Measurements from ENCODE around the gene AVPR2.
A peak's percentile ranks its signal among the peaks of the same experiment; 100 is the strongest.

Gene AVPR2

GRCh38 chrX:153922932-153923857 is 18.7 kb downstream of the AVPR2 start:
- Mint-ChIP-seq H3K4me3 (peak overlapping the region; percentile 90), H3K9me3 (no peaks in the 10 kb centered on the region), H3K4me1 (ENCODE audit: low read depth) (peaks cover 35% of the 10 kb centered on the region), H3K36me3 (ENCODE audit: low read depth) (peaks cover 84% of the 10 kb centered on the region), H3K27ac (peak overlapping the region; percentile 95), H3K27me3 (no peaks in the 10 kb centered on the region)
- intact Hi-C loops (cut with micrococcal nuclease): no loop called here

- Mint-ChIP-seq H3K27me3 (no peaks in the 10 kb centered on the region), H3K9me3 (no peaks in the 10 kb centered on the region), H3K4me1 (ENCODE audit: low read depth) (peaks cover 43% of the 10 kb centered on the region), H3K36me3 (ENCODE audit: low read depth) (peaks cover 75% of the 10 kb centered on the region), H3K4me3 (peak overlapping the region; percentile 90), H3K27ac (peak overlapping the region; percentile 95)
- intact Hi-C loops (cut with micrococcal nuclease): no loop called here
Measured at GRCh38 chrX:153924149-153924861, 19.8 kb downstream of the AVPR2 start.

GRCh38 chrX:153925387-153925738 is 20.9 kb downstream of the AVPR2 start:
- Mint-ChIP-seq H3K9me3 (no peaks in the 10 kb centered on the region), H3K27ac (peak overlapping the region; percentile 95), H3K36me3 (ENCODE audit: low read depth) (peaks cover 75% of the 10 kb centered on the region), H3K4me1 (ENCODE audit: low read depth) (peaks cover 53% of the 10 kb centered on the region), H3K27me3 (no peaks in the 10 kb centered on the region), H3K4me3 (peak overlapping the region; percentile 90)
- intact Hi-C loops (cut with micrococcal nuclease): loop anchor here (1.0 kb wide), 1 partner anchor 131 kb away; the partner anchor contains the start of genes IDH3G and SSR4

DNA sequence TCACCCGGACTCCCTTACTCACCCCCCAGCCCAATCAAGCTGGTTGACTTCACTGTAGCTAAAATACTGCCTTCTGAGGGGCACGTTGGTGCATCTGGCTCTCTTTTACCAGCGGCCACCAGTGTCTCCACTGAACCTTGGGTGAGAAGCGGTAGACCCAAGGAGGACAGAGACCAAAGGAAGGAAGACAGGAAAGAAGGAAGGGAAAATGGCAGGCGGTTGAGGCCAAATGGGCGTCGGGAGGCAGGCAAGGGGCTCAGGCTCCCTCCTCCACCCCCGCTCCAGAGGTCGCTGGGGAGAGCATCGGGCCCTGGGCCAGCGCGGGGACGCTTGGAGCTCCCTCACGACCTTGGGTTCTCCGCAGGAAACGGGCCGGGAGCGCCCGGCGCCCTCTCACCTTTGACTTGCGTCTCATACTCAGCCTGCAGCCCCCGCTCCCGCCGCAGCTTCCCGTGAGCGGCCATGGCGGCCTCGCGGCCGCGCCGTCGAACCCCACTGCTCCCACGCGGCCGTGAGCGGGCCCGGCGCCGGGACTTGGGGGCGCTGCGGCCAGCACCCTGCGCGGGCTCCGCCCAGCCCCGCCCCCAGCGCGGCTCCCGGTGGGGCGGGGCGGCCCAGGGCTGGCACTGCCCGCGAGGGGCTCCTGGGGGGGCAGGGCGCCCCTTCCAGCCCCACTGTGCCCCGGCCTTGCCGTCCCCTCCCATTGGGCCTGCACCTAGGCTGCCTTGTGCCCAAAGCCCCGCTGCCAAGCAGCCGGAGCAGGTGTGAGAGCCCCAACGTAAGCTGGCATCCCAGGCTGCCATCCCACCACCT is 21.5 kb downstream of the AVPR2 start, which contains the start of gene ARHGAP4:
TSS of gene ARHGAP4 (minus strand) at position 526 of the 813 bp plus-strand sequence. CDS start at position 464, 62 bp downstream.
- H3K4me1 Mint-ChIP-seq (ENCODE audit: low read depth): peaks cover 59% of the 10 kb centered on the region
- no peaks in the 10 kb centered on the region for H3K9me3 Mint-ChIP-seq
- intact Hi-C loops (cut with micrococcal nuclease): loop anchor here (1.0 kb wide), 1 partner anchor 132 kb away; the partner anchor contains the start of genes IDH3G and SSR4
- H3K36me3 Mint-ChIP-seq (ENCODE audit: low read depth): peaks cover 75% of the 10 kb centered on the region
- no peaks in the 10 kb centered on the region for H3K27me3 Mint-ChIP-seq
- H3K4me3 Mint-ChIP-seq: peak within 1 kb of the TSS; percentile 90
- peak within 1 kb of the TSS; percentile 95 for H3K27ac Mint-ChIP-seq

- Mint-ChIP-seq H3K36me3 (ENCODE audit: low read depth) (peaks cover 75% of the 10 kb centered on the region), H3K4me3 (peak overlapping the region; percentile 85), H3K9me3 (no peaks in the 10 kb centered on the region), H3K27me3 (no peaks in the 10 kb centered on the region), H3K27ac (peak overlapping the region; percentile 95), H3K4me1 (ENCODE audit: low read depth) (peaks cover 64% of the 10 kb centered on the region)
- intact Hi-C loops (cut with micrococcal nuclease): no loop called here
Measured at GRCh38 chrX:153926552-153926857, 22.0 kb downstream of the AVPR2 start.

DNA sequence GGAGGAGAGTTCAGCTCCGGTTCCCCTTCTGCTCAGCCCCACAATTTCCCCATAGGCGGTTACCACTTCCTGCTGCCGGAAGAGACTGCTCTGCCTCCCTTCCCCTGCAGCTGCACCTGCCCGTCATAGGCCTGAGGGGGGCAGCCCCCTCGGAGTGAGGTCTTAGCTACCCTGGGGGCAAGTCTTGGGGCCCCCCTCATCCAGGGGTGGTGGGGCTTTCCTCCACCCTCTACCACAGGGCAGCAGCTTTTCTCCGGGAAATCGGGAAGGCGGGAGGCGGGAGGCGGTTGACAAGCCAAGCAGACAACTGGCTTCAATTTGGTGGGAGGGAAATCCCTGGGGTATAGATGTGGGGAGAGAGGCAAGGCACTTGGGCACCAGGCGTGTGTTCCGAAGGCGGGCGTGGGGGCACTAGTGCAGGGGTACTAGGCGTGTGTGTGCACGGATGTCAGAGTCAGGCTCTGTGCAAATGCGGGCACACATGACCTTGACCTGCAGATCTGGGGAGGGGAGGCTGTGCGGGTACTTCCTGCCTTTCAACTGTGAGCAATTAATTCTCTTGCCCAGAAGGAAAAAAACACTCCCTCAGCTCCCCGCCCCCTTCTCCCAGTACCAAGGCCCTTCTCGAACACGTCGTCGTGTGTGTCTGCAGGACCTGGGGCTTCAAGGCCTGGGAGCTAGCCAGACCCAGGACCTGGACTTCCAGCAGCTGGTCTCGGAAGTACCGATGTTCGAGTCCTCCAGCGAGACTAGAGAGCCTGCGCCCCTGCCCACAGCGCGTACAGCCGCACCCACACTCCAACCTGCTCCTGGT is 22.6 kb downstream of the AVPR2 start:
- Mint-ChIP-seq H3K27ac (peak overlapping the region; percentile 95), H3K36me3 (ENCODE audit: low read depth) (peaks cover 75% of the 10 kb centered on the region), H3K4me1 (ENCODE audit: low read depth) (peaks cover 64% of the 10 kb centered on the region), H3K27me3 (no peaks in the 10 kb centered on the region), H3K4me3 (peak overlapping the region; percentile 85), H3K9me3 (no peaks in the 10 kb centered on the region)
- intact Hi-C loops (cut with micrococcal nuclease): no loop called here

GRCh38 chrX:153927672-153927921 is 23.1 kb downstream of the AVPR2 start:
- intact Hi-C loops (cut with micrococcal nuclease): no loop called here
- H3K4me1 Mint-ChIP-seq (ENCODE audit: low read depth): peaks cover 59% of the 10 kb centered on the region
- H3K36me3 Mint-ChIP-seq (ENCODE audit: low read depth): peaks cover 75% of the 10 kb centered on the region

GRCh38 chrX:153927922-153928760 is 23.7 kb downstream of the AVPR2 start:
- Mint-ChIP-seq H3K9me3 (no peaks in the 10 kb centered on the region), H3K27me3 (no peaks in the 10 kb centered on the region), H3K4me1 (ENCODE audit: low read depth) (peaks cover 54% of the 10 kb centered on the region), H3K4me3 (peak overlapping the region; percentile 85), H3K36me3 (ENCODE audit: low read depth) (peaks cover 75% of the 10 kb centered on the region), H3K27ac (peak overlapping the region; percentile 95)
- intact Hi-C loops (cut with micrococcal nuclease): no loop called here

More at GRCh38 chrX:153927672-153927921, 23.1 kb downstream of the AVPR2 start:
- Mint-ChIP-seq H3K9me3 (no peaks in the 10 kb centered on the region), H3K4me3 (peak overlapping the region; percentile 85), H3K27me3 (no peaks in the 10 kb centered on the region), H3K27ac (peak overlapping the region; percentile 95)

DNA sequence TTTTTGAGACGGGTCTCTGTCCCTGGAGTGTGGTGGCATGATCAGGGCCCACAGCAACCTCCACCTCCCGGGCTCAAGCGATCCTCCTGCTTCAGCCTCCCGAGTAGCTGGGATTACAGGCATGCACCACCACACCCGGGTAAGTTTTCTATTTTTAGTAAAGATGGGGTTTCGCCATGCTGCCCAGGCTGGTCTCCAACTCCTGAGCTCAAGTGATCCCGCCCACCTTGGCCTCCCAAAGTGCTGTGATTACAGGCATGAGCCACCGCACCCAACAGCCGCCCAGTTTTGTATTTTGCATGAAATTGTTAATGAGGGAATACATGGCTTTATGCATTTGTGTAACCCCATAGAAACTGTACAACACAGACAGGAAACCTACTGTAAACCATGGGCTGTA is 24.4 kb downstream of the AVPR2 start:
- Mint-ChIP-seq H3K9me3 (no peaks in the 10 kb centered on the region), H3K36me3 (ENCODE audit: low read depth) (peaks cover 72% of the 10 kb centered on the region), H3K4me1 (ENCODE audit: low read depth) (peaks cover 50% of the 10 kb centered on the region)

DNA sequence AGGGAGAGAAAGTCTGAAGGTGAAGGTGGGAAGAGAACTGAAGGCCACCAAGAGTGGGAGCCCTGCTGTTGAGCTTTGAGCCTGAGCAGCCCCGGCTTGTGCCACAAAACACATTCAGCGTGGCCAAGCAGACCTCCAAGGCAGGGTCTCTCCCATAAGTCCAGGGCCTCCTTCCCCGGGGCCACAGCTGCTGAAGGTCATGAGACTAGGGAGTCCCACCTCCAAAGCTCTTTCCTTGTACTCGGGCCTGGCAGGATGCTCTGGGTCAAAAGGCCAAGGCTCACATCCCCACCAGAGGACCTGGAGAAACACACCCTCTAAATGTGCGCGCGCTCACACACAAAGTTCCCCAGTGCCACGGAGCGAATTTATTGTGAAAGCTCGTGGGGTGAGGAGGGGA is 25.1 kb downstream of the AVPR2 start:
- intact Hi-C loops (cut with micrococcal nuclease): no loop called here
- Mint-ChIP-seq H3K36me3 (ENCODE audit: low read depth) (peaks cover 70% of the 10 kb centered on the region), H3K27ac (peak overlapping the region; percentile 95), H3K27me3 (no peaks in the 10 kb centered on the region), H3K4me1 (ENCODE audit: low read depth) (peaks cover 51% of the 10 kb centered on the region), H3K4me3 (no peak overlapping the region), H3K9me3 (no peaks in the 10 kb centered on the region)

More for the DNA sequence above, 24.4 kb downstream of the AVPR2 start:
- intact Hi-C loops (cut with micrococcal nuclease): no loop called here
- Mint-ChIP-seq H3K27me3 (no peaks in the 10 kb centered on the region), H3K4me3 (peak overlapping the region; percentile 37), H3K27ac (peak overlapping the region; percentile 95)

DNA sequence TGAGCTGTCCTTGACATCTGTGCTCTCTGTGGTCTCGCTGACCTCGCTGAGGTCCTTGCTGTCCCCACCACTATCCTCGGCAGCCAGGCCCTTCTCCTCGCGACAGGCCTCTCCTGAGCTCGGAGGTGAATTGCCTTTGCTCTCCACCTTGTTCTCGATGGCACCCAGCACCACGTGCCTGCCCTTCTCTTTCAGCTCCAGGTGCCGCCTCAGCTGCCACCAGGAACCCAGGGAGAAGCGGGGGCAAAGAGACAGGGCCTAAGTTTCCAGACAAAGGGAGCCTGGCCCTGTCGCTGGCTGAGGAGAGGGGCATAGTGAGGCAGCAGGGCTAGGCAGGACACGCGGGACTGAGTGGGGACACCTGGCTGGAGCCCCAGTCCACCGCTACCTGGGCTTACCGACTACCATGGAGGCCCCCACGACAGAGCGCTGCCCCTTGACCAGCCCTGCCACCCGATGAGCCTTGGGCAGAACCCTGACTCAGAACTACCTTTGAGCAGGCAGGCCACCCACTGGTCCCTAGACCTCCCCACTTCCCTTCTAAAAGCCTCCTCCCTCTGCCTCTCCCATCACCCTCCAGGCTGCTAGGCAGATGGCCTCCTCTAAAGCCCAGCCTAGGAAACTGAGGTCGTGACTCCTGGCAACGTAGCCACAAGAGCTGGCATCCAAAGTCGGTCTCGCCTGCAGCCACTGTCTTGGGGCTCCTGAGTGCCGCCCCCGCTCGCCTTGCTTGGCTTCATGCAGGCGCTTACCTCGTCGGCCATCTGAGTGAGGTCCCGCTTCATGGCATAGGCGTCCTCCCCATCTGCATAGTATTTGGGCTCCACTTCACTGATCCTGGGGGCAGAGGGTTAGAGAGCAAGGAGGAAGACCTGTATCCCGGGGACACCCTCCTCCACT is 25.8 kb downstream of the AVPR2 start:
- intact Hi-C loops (cut with micrococcal nuclease): no loop called here
- H3K4me3 Mint-ChIP-seq: no peak overlapping the region
- H3K27ac Mint-ChIP-seq: peak overlapping the region; percentile 95
- H3K9me3 Mint-ChIP-seq: no peaks in the 10 kb centered on the region
- H3K27me3 Mint-ChIP-seq: no peaks in the 10 kb centered on the region
- H3K4me1 Mint-ChIP-seq (ENCODE audit: low read depth): peaks cover 51% of the 10 kb centered on the region
- peaks cover 67% of the 10 kb centered on the region for H3K36me3 Mint-ChIP-seq (ENCODE audit: low read depth)

GRCh38 chrX:153931151-153931550 is 26.7 kb downstream of the AVPR2 start:
- Mint-ChIP-seq H3K36me3 (ENCODE audit: low read depth) (peaks cover 60% of the 10 kb centered on the region), H3K9me3 (no peaks in the 10 kb centered on the region), H3K4me3 (no peak overlapping the region), H3K4me1 (ENCODE audit: low read depth) (peaks cover 51% of the 10 kb centered on the region), H3K27me3 (no peaks in the 10 kb centered on the region), H3K27ac (peak overlapping the region; percentile 95)
- intact Hi-C loops (cut with micrococcal nuclease): no loop called here
